DOHH2 (cell line): ENCODE results near the gene ARHGAP8.

Experiments
- H3F3A ChIP-seq: fragments of 200-600 bp; sonication (generic), shearing (Covaris generic); 2 replicates; pipeline ENCODE4 v1.6.0; 2016; ENCODE audit warnings: antibody characterized with exemption, mild to moderate bottlenecking; ENCODE audit not compliant: control insufficient read depth, insufficient read depth
- H3K27ac ChIP-seq: fragments of 200-600 bp; sonication (generic); 2 replicates; pipeline ENCODE4 v1.5.1; 2014; ENCODE audit warnings: low read depth, mild to moderate bottlenecking, low read length, moderate library complexity
- H3K27me3 ChIP-seq: fragments of 200-600 bp; sonication (generic); 2 replicates; pipeline ENCODE4 v1.6.1; 2014; ENCODE audit warnings: mild to moderate bottlenecking, low read length, mixed read lengths; ENCODE audit not compliant: control insufficient read depth
- H3K36me3 ChIP-seq: fragments of 200-600 bp; sonication (generic); 2 replicates; pipeline ENCODE4 v1.6.1; 2014; ENCODE audit warnings: mild to moderate bottlenecking, low read length, moderate library complexity, mixed read lengths; ENCODE audit not compliant: control insufficient read depth
- H3K4me1 ChIP-seq: fragments of 200-600 bp; sonication (generic); 2 replicates; pipeline ENCODE4 v1.6.1; 2014; ENCODE audit warnings: mild to moderate bottlenecking, low read length, mixed read lengths; ENCODE audit not compliant: control insufficient read depth
- H3K4me2 ChIP-seq: fragments of 200-600 bp; sonication (generic); 2 replicates; pipeline ENCODE4 v1.6.0; 2014; ENCODE audit warnings: mild to moderate bottlenecking, low read length, moderate library complexity
- H3K4me3 ChIP-seq: fragments of 200-600 bp; sonication (generic); 2 replicates; pipeline ENCODE4 v1.5.1; 2014; ENCODE audit warnings: mild to moderate bottlenecking, low read length, mixed read lengths
- H3K79me2 ChIP-seq: fragments of 200-600 bp; sonication (generic); 2 replicates; pipeline ENCODE4 v1.6.1; 2014; ENCODE audit warnings: mild to moderate bottlenecking, low read length, mixed read lengths; ENCODE audit not compliant: control insufficient read depth
- H3K9me2 ChIP-seq: fragments of 200-600 bp; sonication (generic); replicated peaks from 2 replicates; pipeline ENCODE4 v1.6.1; 2014; ENCODE audit warnings: mild to moderate bottlenecking, low read length, mixed read lengths; ENCODE audit not compliant: control insufficient read depth
- H3K9me3 ChIP-seq: fragments of 200-600 bp; sonication (generic); 2 replicates; pipeline ENCODE4 v1.6.1; 2014; ENCODE audit warnings: antibody characterized with exemption, low read length, mixed read lengths; ENCODE audit not compliant: control insufficient read depth, insufficient read depth
- H4K20me1 ChIP-seq: fragments of 200-600 bp; sonication (generic); 2 replicates; pipeline ENCODE4 v1.6.0; 2014; ENCODE audit warnings: low read depth, mild to moderate bottlenecking, antibody characterized with exemption, low read length, moderate library complexity; ENCODE audit not compliant: control insufficient read depth, insufficient read depth
- CTCF ChIP-seq: fragments of 200-600 bp; sonication (generic); IDR thresholded peaks from one replicate; pipeline ENCODE4 v1.5.1; 2014; ENCODE audit warnings: antibody characterized with exemption, mild to moderate bottlenecking, low read depth, low read length; ENCODE audit not compliant: poor library complexity, severe bottlenecking
- EZH2phosphoT487 ChIP-seq: fragments of 200-600 bp; sonication (generic); IDR thresholded peaks from 2 replicates; pipeline ENCODE4 v1.6.1; 2017; ENCODE audit warnings: borderline replicate concordance, mild to moderate bottlenecking, antibody characterized with exemption, low read length, moderate library complexity, mixed read lengths

The ARHGAP8 gene

GRCh38 chr22:44776605-44777363, 24.4 kb downstream of the ARHGAP8 start:
- no peak overlapping the region for H3K4me2 ChIP-seq
- H3K9me3 ChIP-seq: no peaks in the 10 kb centered on the region
- no peaks in the 10 kb centered on the region for H3K4me1 ChIP-seq
- H3K4me3 ChIP-seq: no peak overlapping the region
- H4K20me1 ChIP-seq: no peaks in the 10 kb centered on the region
- no peak overlapping the region for H3K27ac ChIP-seq
- no peaks in the 10 kb centered on the region for H3K79me2 ChIP-seq
- H3K9me2 ChIP-seq: no peaks in the 10 kb centered on the region
- no peaks in the 10 kb centered on the region for H3F3A ChIP-seq
- TF ChIP-seq CTCF (no peak), EZH2phosphoT487 (no peak)
- no peaks in the 10 kb centered on the region for H3K27me3 ChIP-seq
- H3K36me3 ChIP-seq: no peaks in the 10 kb centered on the region

- H3K27ac ChIP-seq: no peak overlapping the region
- no peaks in the 10 kb centered on the region for H3K79me2 ChIP-seq
- no peak overlapping the region for H3K4me2 ChIP-seq
- H3K9me2 ChIP-seq: no peaks in the 10 kb centered on the region
- H3F3A ChIP-seq: no peaks in the 10 kb centered on the region
- no peak for TF ChIP-seq CTCF
- no peak for TF ChIP-seq EZH2phosphoT487
- H3K27me3 ChIP-seq: no peaks in the 10 kb centered on the region
- H4K20me1 ChIP-seq: no peaks in the 10 kb centered on the region
- H3K4me1 ChIP-seq: no peaks in the 10 kb centered on the region
- no peaks in the 10 kb centered on the region for H3K36me3 ChIP-seq
- no peaks in the 10 kb centered on the region for H3K9me3 ChIP-seq
- H3K4me3 ChIP-seq: no peak overlapping the region
Observed at GRCh38 chr22:44777364-44777755, 25.0 kb downstream of the ARHGAP8 start.

DNA sequence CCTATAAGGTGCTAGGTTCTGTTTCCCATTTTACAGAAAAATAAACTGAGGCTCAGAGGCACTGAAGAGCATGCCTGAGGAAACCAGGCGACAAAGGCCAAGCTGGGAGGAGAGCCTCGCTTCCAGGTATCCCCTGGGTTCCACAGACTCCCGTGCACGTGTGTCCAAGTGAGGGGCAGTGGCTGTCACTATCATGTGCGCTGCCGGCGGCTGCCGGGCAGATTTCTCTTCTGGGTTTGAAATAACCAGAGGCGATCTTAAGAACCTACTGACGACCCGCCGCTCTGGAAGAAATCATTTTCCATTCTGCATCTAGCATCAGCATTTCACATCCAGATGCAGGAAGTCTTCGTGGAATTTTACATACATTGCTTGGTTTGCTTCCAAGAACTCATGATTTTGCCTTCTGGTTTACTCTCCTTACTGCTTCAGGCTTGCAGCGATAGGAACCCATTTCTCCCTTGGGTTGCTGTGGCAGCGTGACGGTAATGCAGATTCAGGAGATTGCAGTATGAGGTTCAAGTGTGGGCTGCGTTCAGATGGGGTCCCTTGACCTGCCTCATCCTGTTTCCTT, 28.6 kb downstream of the ARHGAP8 start:
- Histone ChIP-seq H3K36me3 (no peaks in the 10 kb centered on the region), H4K20me1 (no peaks in the 10 kb centered on the region), H3F3A (no peaks in the 10 kb centered on the region), H3K27ac (no peak overlapping the region), H3K4me2 (no peak overlapping the region), H3K4me3 (no peak overlapping the region), H3K27me3 (no peaks in the 10 kb centered on the region), H3K4me1 (no peaks in the 10 kb centered on the region), H3K9me3 (no peaks in the 10 kb centered on the region), H3K79me2 (no peaks in the 10 kb centered on the region), H3K9me2 (no peaks in the 10 kb centered on the region)
- TF ChIP-seq CTCF (no peak), EZH2phosphoT487 (no peak)
